Stimulated activated CD4-positive, alpha-beta T cell treated with anti-CD3 and anti-CD28 coated beads, TNF-alpha, amount 100 ng/mL, for 1 hour (primary cell): ENCODE data around the gene PAM.

Experiments
- DNase-seq, 3 donors: peaks; one replicate each; pipeline ENCODE4 v3.0.0-alpha.2; 2020; ENCODE audit warnings: low read depth in 3 of 3, low spot score in 1 of 3

Gene PAM

DNA sequence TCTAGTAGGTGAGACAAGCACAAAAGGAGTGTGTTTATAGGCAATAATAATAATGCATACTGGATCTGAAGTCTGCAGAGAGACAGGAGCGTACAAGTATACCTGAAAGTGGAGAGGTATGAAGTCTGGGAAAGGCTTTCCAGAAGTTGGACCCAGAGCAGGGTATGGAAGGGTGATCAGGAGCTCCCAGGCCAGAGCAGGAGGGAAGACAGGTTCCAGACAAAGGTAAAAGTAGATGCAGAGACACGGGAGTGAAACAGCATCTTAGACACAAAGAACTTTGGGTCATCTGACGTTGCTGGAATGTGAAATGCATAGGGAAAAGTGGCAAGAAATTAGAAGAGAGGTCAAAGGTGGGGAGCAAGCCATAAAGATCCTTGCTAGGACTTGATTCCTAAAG lies 175.1 kb downstream of the PAM start:
- DNase-seq, result no peak

- no peak for DNase-seq
These were observed 176.1 kb downstream of the PAM start for GRCh38 chr5:102931085-102931725.

GRCh38 chr5:102932781-102933180 lies 177.7 kb downstream of the PAM start:
- no peak for DNase-seq

DNA sequence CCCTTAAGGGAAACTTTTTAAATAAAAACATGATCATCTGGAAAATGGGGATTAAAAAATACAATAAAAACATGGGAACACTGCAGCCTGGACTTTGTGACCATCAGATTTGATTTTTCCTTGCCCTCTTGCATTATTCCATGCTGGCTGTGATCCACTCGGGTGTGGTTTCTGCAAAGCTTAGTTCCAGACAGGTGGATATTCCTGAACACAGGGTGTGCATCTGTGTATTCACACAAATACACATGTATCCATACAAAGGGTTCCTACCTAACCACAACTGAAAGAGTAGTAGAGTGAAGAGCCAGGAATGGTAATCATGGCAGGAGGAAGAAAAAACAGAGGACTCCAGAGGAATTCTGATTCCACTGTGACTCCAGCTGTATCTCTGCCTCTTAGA lies 178.2 kb downstream of the PAM start:
- DNase-seq, result no peak

GRCh38 chr5:102933721-102934459 lies 178.8 kb downstream of the PAM start:
- DNase-seq, result no peak

DNA sequence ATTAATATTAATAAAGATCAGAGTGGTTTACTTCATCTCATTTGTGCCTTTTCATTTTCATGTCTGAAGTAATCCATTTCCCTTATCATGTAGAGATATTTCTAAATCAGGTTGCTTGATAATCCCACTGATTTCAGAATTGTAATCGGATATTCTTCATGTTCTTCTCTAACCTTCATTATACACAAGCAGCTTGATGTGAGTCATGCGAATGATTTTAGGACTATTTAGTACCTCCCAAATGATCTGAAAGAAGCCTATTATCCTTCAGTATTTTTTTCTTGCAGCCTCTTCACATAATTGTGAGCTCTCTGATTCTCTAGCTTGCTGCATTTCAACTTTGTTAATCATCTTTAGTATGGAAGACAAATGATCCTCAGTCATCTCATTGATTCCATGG lies 182.8 kb downstream of the PAM start:
- DNase-seq, result no peak

GRCh38 chr5:102941111-102941510 lies 186.0 kb downstream of the PAM start:
- no peak for DNase-seq

DNA sequence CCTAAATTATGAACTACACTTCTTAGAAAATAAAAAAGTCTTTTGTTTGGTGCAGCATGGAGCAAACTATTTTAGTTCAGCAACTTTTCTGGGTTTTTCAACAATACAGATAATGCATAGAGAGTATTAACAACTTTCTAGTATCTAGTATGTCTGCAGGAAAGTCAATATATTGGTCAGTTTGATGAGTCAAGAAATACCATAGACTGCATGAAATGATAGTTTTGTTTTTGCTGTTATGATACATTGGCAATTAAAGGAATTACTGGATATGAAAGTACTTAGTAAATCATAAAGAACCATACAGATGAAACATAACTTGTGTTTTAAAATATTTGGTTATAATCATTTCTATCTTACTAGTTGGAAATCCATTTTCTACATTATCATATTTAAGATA lies 191.3 kb downstream of the PAM start:
- DNase-seq, result no peak

DNA sequence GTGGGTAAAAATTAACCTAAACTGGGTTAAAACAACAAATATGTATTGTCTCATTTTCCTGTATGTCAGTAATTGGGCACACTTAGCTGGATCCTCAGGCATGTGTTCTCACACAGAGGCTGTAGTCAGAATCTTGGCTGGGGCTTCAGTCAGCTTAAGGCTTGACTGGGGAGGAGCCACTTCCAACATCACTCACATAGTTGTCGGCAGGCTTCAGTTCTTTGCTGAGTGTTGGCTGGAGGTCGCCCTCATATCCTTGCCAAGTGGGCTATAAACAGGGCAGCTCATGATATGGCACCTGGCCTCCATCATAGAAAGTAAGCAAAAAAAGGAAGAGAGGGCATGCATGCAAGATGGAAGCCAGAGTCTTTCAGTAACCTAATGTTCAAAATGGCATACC lies 191.9 kb downstream of the PAM start:
- DNase-seq, result no peak

DNA sequence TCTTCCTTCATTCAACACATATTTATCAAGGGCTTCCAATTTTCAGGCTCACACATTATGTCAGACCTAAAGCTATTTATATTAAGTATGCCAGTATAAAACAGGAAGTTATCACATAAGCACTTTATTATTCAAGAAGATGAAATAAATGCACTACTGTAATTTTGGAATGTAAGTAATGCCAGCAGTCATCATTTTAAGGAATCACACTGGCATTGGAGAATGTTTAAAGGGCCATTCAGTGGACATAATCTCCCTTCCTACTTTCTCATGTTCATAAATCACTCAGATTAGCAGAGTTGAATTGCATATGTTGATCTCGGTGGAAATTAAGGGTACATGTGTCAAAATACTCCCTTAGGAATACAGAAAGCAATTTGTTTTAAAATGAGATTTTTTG lies 200.4 kb downstream of the PAM start:
- DNase-seq, result no peak

DNA sequence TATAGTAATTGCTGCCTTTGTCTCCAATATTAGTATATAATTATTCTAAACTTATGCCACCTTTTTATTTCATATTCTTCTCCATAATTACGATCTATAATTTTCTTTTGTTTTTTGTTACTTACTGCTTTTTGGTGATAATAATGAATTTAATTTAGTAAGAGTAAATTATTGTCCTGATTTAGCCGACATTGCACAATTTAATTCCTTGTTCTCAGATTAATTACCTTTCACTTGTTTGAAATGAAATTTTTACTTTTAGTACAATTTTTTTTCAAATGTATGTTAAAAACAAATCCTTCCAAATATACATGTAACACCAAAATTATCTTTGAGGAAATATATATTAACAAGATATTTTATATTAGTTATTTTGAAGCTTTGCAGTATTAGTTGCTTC lies 201.5 kb downstream of the PAM start:
- DNase-seq, result no peak

DNA sequence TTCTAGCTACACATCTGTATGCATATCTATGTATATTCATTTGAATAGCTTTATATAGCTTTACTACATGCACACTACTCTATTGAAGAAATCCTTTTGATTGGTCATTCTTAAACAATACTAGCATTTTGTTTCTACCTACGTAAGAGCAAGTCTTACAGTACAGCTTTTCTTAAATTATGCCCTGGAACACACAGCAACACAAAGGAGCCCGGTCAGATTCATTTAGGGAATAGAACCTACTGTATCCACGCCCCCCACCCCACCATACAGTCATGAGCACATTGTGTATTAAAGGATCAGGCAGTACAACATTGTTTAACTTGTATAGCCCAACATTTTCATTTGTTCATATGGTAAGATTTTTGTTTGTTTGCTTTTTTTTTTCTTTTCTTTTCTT lies 202.0 kb downstream of the PAM start:
- no peak for DNase-seq

GRCh38 chr5:102958481-102959011 lies 203.4 kb downstream of the PAM start:
- no peak for DNase-seq

- DNase-seq, result no peak
These were observed 203.9 kb downstream of the PAM start for GRCh38 chr5:102959055-102959454.

DNA sequence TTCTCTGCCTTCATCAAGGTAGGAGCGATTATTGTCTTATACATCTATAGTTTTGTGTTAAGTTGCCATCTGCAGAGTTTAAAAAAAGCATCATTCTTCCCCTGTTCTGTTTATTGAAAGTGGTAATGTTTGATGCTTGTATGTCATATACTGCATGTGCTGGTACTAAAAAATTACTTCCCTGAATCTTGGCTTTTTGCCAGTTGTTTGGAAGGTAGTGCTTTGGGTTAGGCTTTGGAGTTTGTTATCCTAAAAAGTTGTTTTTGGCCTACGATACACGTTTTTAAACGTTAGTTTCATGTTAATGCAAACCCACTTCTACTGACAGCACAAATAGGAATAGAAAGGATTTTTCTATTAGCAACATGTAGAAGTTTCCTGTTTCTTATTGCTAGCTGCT lies 206.6 kb downstream of the PAM start:
- no peak for DNase-seq

- DNase-seq, result no peak
These were observed 210.5 kb downstream of the PAM start for GRCh38 chr5:102965653-102966052.

GRCh38 chr5:102969641-102970040 lies 214.5 kb downstream of the PAM start:
- no peak for DNase-seq

GRCh38 chr5:102971676-102972293 lies 216.7 kb downstream of the PAM start:
- no peak for DNase-seq

DNA sequence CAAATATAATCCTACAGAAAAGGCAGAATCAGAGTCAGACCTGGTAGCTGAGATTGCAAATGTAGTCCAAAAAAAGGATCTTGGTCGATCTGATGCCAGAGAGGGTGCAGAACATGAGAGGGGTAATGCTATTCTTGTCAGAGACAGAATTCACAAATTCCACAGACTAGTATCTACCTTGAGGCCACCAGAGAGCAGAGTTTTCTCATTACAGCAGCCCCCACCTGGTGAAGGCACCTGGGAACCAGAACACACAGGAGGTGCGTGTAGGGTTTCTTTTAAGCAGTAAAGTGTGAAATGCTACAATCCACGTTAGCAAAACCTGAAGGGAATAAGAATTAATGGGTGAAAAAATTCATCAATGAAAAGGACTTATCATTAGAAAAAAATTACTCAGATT lies 219.1 kb downstream of the PAM start:
- no peak for DNase-seq

DNA sequence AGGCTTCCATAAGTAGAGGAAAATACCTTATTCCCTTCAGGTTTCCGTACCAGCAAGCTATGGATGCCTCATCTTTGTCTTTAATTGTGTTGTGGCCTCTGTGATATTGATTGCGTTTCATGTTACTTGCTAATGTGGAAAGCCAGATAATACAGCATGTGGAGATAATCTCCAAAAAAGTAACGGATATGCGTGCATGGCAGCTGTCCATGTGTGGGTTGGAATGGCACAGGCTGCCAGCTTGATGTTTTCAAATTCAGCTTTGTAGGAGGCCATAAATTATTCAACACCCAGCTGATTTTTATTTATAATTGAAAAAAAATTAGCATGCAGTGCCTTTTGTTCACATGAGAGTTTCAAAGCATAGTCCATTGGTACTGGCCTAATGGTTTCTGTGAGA lies 219.9 kb downstream of the PAM start:
- no peak for DNase-seq

DNA sequence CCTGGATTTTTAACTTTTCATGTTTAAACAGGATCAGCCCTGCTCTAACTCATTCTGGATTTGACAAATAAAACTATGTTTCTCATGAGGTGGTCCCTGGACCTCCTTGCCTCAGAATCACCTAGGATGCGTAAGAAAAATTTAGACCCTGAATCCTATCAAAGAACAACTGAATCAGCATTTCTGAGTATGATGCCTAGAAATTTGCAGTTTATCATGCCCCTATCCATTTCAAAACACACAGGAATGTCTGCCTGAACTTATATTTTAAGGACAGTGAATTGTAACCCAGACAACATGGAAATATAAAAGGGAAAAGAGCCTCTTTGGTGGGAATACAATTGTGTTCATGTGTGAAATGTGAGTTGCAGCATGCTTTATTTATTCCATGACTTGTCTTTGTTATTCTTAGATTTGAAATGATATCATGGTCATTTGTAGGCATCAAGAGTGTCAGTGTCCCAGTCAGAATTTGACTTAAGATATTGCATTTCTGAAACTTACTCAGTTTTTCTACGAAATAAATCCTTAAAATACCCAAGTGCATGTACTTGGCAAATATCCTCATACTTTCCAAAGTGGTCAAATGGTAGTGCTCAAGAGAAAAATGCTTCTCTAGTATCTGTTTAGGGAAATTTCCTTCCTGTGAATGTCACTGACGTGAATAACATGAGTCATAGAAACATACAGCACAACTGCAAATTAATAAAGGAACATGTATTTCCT lies 220.5 kb downstream of the PAM start:
- no peak for DNase-seq
